GM19395 (cell line): Measurements from ENCODE around the gene PIAS2.
"Not testable (repeated sequence)": the region's sequence is repeated elsewhere in the genome, so short reads cannot be mapped to it uniquely, and the experiment has no call there.

Experiments used
- ATAC-seq: cut with Tn5 transposase; IDR thresholded peaks from one replicate; pipeline ENCODE4 v1.9.1; 2021; ENCODE audit warnings: mild to moderate bottlenecking, moderate library complexity; ENCODE audit not compliant: unreplicated experiment

The PIAS2 gene

GRCh38 chr18:46903406-46903805, 13.9 kb downstream of the PIAS2 start:
- ATAC-seq = no peak

- peak; percentile 77 for ATAC-seq
These were observed 17.9 kb downstream of the PIAS2 start for GRCh38 chr18:46899274-46899948.

GRCh38 chr18:46894124-46894523, 23.2 kb downstream of the PIAS2 start:
- ATAC-seq = no peak

- ATAC-seq = no peak
These were observed 23.9 kb downstream of the PIAS2 start for GRCh38 chr18:46893360-46893759.

GRCh38 chr18:46892842-46893241, 24.5 kb downstream of the PIAS2 start:
- peak; percentile 57 for ATAC-seq

- peak; percentile 89 for ATAC-seq
These were observed 25.5 kb downstream of the PIAS2 start for GRCh38 chr18:46891742-46892214.

- ATAC-seq = no peak
These were observed 28.3 kb downstream of the PIAS2 start for GRCh38 chr18:46888965-46889364.

- no peak for ATAC-seq
These were observed 30.4 kb downstream of the PIAS2 start for GRCh38 chr18:46886893-46887292.

- no peak for ATAC-seq
These were observed 34.1 kb downstream of the PIAS2 start for GRCh38 chr18:46883180-46883579.

- ATAC-seq = no peak
These were observed 39.8 kb downstream of the PIAS2 start for GRCh38 chr18:46877329-46877987.

- ATAC-seq = no peak
These were observed 49.0 kb downstream of the PIAS2 start for GRCh38 chr18:46868169-46868921.

GRCh38 chr18:46867367-46868143, 49.8 kb downstream of the PIAS2 start:
- ATAC-seq = no peak

GRCh38 chr18:46866523-46866922, 50.8 kb downstream of the PIAS2 start:
- ATAC-seq = no peak

GRCh38 chr18:46865245-46865644, 52.1 kb downstream of the PIAS2 start:
- ATAC-seq = not testable (repeated sequence)

- ATAC-seq = peak; percentile 63
These were observed 57.5 kb downstream of the PIAS2 start for GRCh38 chr18:46859855-46860254.

- no peak for ATAC-seq
These were observed 59.0 kb downstream of the PIAS2 start for GRCh38 chr18:46858290-46858689.

- no peak for ATAC-seq
These were observed 60.3 kb downstream of the PIAS2 start for GRCh38 chr18:46856973-46857372.

- ATAC-seq = no peak
These were observed 68.3 kb downstream of the PIAS2 start for GRCh38 chr18:46849007-46849406.

GRCh38 chr18:46843372-46843771, 73.9 kb downstream of the PIAS2 start:
- ATAC-seq = no peak

GRCh38 chr18:46842583-46842982, 74.7 kb downstream of the PIAS2 start:
- no peak for ATAC-seq

- no peak for ATAC-seq
These were observed 83.4 kb downstream of the PIAS2 start for GRCh38 chr18:46833899-46834298.
